Measurements from ENCODE around the gene SPINK4.

SPINK4 gene

DNA sequence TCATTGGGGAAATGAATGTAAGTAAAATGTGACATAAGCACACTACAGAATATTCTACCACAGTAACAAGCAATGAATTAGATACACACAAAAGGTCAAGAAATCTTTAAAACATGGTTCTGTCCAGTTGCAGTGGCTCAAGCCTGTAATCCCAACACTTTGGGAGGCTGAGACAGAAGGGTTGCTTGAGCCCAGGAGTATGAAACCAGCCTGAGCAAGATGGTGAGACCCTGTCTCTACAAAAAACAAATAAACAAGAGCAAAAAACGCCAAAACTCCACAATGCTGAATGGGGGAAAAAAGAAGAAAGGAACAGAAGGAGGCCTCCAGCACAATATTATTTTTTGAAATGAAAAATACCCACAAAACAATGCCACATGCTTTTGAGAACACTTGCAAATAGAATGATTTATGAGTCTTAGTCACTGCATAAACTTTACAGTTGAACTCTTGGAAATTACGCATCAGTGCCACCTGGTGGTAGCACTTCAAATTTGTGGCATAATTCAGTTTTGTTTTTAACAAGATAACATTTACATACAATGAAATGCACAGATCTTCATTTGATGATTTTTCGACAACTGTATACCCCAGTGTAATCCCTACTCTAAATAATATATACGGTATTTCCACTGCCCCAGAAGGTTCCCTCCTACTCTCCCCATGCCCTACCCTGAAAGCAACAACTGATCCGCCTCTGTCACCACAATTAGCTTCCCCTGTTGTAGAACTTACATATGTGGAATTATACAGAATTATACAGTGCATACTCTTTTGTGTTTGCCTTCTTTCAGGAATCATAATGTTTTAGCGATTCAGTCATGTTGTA, 14.4 kb upstream of the SPINK4 start:
- Mint-ChIP-seq H3K9me3 (no peaks in the 10 kb centered on the region), H3K4me1 (peaks cover 23% of the 10 kb centered on the region), H3K4me3 (no peak overlapping the region), H3K36me3 (ENCODE audit: low read depth) (no peaks in the 10 kb centered on the region), H3K27ac (no peak overlapping the region), H3K27me3 (ENCODE audit: low read depth, poor library complexity) (peaks cover 6% of the 10 kb centered on the region)
- DNase-seq, result peak; percentile 70
- TF ChIP-seq, protein P1, sequence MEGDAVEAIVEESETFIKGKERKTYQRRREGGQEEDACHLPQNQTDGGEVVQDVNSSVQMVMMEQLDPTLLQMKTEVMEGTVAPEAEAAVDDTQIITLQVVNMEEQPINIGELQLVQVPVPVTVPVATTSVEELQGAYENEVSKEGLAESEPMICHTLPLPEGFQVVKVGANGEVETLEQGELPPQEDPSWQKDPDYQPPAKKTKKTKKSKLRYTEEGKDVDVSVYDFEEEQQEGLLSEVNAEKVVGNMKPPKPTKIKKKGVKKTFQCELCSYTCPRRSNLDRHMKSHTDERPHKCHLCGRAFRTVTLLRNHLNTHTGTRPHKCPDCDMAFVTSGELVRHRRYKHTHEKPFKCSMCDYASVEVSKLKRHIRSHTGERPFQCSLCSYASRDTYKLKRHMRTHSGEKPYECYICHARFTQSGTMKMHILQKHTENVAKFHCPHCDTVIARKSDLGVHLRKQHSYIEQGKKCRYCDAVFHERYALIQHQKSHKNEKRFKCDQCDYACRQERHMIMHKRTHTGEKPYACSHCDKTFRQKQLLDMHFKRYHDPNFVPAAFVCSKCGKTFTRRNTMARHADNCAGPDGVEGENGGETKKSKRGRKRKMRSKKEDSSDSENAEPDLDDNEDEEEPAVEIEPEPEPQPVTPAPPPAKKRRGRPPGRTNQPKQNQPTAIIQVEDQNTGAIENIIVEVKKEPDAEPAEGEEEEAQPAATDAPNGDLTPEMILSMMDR (IDR thresholded peaks at IDR 0.05), result peak; percentile 81

DNA sequence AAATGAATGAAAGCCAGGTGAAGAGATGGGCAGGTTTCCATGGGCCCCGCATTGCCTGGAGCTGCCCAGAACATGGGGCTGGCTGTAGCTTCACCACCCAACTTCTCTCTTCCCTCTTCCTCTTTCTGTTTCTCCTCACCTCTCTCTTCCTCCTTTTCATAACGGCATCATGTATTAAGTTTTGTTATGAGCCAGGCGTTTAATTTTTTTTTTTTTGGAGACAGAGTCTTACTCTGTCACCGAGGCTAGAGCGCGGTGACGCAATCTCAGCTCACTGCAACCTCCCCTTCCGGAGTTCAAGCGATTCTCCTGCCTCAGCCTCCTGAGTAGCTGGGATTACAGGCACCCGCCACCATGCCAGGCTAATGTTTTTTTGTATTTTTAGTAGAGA, 13.0 kb upstream of the SPINK4 start:
- no peak overlapping the region for H3K4me3 Mint-ChIP-seq
- no peak overlapping the region for H3K27ac Mint-ChIP-seq
- H3K4me1 Mint-ChIP-seq, result peaks cover 23% of the 10 kb centered on the region
- TF ChIP-seq, protein P1 (IDR thresholded peaks at IDR 0.05), result no peak
- H3K36me3 Mint-ChIP-seq (ENCODE audit: low read depth), result no peaks in the 10 kb centered on the region
- no peaks in the 10 kb centered on the region for H3K9me3 Mint-ChIP-seq
- peaks cover 14% of the 10 kb centered on the region for H3K27me3 Mint-ChIP-seq (ENCODE audit: low read depth, poor library complexity)
- no peak for DNase-seq

DNA sequence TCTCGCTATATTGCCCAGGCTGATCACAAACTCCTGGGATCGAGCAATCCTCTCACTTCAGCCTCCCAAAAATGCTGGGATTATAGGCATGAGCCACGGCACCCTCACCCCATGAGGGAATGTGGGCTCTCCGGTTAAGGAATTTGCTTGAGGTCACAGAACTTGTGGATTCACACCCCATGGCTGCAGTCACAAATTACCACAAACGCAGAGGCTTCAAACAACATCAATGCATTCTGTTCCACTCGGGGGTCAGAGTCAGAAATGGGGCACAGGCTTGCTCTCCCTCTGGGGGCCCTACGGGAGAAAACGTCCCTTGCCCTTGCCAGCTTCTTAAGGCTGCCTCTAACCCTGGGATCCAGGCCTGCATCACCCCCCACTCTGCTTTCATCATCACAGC, 12.2 kb upstream of the SPINK4 start:
- peaks cover 22% of the 10 kb centered on the region for H3K27me3 Mint-ChIP-seq (ENCODE audit: low read depth, poor library complexity)
- H3K4me1 Mint-ChIP-seq, result peaks cover 20% of the 10 kb centered on the region
- no peak for DNase-seq
- TF ChIP-seq, protein P1 (IDR thresholded peaks at IDR 0.05), result no peak
- no peaks in the 10 kb centered on the region for H3K36me3 Mint-ChIP-seq (ENCODE audit: low read depth)
- no peaks in the 10 kb centered on the region for H3K9me3 Mint-ChIP-seq
- H3K4me3 Mint-ChIP-seq, result no peak overlapping the region
- H3K27ac Mint-ChIP-seq, result no peak overlapping the region

DNA sequence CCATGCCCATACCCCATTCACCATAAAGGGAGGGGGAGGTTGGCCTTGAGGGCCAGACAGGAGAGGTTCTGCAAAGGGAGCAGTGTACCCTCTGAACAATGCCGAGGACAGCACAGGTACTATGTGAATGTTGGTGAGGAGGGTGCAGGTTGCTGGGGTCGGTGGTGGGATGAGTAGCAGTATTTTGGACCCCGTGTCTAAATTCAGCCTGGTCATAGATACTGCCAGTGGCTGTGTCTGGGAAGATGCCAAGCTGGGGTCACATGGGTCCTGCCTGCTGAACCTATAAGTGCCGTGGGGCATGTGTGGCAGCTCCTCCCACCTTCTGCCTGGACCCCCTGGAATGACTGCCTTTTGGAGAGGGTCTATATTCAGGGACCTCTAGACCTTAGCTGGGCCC, 11.4 kb upstream of the SPINK4 start:
- Mint-ChIP-seq H3K27ac (no peak overlapping the region), H3K4me3 (no peak overlapping the region), H3K27me3 (ENCODE audit: low read depth, poor library complexity) (peaks cover 27% of the 10 kb centered on the region), H3K9me3 (no peaks in the 10 kb centered on the region), H3K36me3 (ENCODE audit: low read depth) (no peaks in the 10 kb centered on the region), H3K4me1 (peaks cover 11% of the 10 kb centered on the region)
- TF ChIP-seq, protein P1 (IDR thresholded peaks at IDR 0.05), result no peak
- DNase-seq, result no peak

DNA sequence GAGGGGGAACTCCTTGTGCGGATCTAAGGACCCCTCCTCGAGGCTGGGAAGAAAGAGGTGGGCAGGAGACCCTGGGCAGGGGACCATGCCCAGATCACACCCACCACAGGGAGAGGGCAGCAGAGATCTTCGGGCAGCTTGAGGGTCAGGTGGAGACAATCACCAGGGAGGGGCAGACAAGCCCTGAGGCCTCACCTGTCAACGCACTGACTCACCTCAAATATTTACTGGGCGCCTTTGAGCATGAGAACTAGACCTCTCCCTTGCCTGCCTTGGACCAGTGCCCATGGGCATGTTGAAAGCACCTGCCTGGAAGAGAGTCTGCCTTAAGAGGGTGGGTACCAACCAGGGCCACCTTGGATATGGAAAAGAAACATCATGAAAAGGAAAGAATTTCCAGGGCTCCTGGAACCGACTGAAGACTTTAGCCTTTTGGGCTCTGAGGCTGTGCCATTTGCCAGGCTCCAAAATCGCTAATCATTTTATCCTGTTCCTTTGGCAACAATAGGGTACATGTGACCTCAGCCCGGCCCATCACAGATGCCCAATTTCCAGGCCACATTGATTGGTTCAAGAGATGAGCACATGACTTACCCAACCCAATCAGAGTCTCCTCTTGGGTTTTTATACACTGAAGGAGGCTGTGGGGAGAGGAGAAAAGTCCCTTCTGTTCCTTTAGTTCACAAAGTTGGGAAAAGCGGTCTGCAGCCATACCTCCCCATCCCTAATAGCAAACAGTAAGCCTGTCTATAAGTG, 10.4 kb upstream of the SPINK4 start:
- Mint-ChIP-seq H3K4me1 (peaks cover 10% of the 10 kb centered on the region), H3K9me3 (no peaks in the 10 kb centered on the region), H3K27me3 (ENCODE audit: low read depth, poor library complexity) (peaks cover 28% of the 10 kb centered on the region), H3K4me3 (no peak overlapping the region), H3K27ac (no peak overlapping the region), H3K36me3 (ENCODE audit: low read depth) (no peaks in the 10 kb centered on the region)
- no peak for DNase-seq
- TF ChIP-seq, protein P1 (IDR thresholded peaks at IDR 0.05), result no peak

All from nephron progenitor cell (in vitro differentiated cells).